Right renal pelvis (tissue), 4 donors: ENCODE results near the gene WDR7. TPM values are rescaled to one million over a fixed set of nuclear protein-coding genes. Genes with fewer than 3 reads are reported as not detected.

Experiments used
- DNase-seq, 4 donors: peaks; one replicate each; pipeline ENCODE4 v3.0.0-alpha.2; 2013; ENCODE audit warnings: low read depth in 4 of 4, low spot score in 3 of 4, missing footprints in 1 of 4
- polyA plus RNA-seq, 4 donors: library from polyadenylated mRNA; unstranded; fragments of 120-200 nt; gene quantifications; one replicate each; pipeline ENCODE4 v1.2.1, GENCODE V29; 2013; ENCODE audit not compliant: insufficient read length in 4 of 4

Gene WDR7
- polyA plus RNA-seq, 4 donors: 11.7 to 16.1 (median 12.4) TPM

DNA sequence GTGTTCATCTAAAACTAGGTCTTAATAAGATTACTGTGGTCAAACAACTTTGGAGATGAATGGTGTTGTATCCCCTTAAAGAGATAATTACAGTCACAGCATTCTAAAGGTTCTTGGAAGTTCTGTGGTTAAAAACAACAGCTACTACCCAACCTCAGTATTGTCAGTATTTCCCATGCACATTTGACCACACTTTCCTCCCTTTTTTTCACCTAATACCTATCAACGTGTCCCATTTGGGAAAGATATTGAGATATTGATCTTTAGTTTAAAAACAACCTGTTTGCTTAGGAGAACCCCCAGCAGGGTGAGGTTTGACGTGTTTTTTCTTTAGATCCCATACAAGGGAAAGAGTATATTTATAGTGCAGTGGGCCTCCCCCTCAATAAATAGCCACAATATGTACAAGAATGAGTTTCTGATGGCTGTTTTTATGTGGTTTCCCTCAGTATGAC lies 65.6 kb downstream of the WDR7 start:
- DNase-seq: no peak

DNA sequence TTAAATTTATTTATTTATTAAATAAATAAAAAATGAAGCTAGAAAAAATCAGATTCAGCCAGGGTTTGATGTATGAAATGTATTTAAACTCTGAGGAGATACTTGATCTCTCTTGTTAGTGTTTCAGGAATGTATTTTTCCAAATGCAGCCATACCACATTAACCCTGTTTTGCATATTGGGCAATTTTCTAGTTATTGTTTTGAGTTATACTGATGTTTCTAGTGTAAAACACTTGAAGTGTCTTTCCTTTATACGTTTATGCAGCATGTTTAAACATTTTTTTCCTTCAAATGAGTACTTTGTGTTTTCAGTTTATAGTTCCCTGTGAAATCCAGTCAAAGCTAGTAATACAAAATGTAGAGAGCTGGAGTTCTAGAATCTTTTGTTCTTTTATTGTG lies 69.9 kb downstream of the WDR7 start:
- DNase-seq: no peak

DNA sequence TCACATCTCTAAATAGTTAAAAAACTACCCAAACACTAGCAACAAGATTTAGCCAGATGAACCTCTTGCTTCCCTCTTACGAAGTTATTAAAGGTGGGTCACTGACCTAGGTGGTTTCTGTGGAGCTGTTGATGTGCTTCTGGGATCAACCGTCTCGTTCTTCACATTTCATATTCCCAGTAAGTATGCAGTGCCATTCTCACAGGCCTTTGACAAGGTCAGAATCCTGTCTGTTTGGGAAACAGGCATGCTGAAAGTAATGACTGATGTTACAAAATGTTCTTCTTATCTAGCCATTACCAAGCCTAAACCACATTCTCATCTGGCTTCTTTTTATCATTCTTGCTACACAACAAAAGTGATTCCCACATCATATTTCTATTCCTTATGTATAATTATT lies 70.3 kb downstream of the WDR7 start:
- no peak for DNase-seq

DNA sequence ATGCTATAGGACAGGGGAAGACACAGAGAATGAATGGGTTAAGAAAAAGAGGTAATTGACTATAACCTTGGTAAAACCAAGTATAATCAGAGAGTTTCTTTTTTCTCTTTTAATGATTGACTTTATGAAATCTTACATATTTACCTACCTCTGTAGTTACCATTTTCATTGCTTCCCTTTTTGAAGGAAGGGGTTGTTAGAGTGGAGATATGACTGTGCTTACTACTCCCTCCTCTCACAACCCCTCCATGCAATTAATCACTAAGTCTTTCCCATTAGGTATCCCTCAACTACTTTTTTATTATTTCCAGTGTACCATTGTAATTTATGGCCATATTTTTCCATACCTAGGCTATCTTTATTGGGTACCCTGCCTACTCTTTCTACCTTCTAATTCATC lies 71.4 kb downstream of the WDR7 start:
- DNase-seq: no peak

DNA sequence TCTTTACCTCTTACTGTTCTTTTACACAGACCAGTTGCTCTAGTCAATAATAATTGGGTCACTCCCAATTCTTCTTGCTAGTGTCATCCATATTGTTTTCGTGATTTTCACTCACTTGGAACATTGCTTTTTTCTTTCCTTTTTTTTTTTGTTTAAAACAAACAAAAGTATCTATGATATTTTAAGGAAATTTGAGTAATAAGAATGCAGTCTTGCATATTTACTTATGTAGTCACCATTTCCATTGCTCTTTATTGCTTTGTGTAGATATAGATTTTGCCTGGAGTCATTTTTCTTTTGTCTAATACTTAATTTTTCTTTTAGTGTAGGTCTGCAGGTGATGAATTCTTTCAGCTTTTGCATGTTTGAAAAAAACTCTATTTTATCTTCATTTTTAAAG lies 71.9 kb downstream of the WDR7 start:
- no peak for DNase-seq

DNA sequence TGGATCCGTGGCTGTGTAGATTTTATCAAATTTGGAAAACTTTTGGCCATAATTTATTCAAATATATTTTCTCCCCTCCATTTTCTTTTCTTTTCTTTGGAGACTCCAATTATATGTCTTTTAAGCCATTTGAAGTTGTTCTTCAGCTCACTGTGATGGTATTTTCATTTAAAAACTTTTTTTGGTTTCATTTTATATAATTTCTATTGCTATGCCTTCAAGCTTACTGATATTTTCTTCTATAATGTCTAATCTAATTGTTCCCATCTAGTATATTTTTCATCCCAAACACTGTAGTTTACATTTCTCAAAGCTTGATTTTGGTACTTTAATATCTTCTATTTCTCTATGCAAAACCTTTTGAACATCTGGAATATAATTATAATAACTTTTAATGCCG lies 72.5 kb downstream of the WDR7 start:
- no peak for DNase-seq

DNA sequence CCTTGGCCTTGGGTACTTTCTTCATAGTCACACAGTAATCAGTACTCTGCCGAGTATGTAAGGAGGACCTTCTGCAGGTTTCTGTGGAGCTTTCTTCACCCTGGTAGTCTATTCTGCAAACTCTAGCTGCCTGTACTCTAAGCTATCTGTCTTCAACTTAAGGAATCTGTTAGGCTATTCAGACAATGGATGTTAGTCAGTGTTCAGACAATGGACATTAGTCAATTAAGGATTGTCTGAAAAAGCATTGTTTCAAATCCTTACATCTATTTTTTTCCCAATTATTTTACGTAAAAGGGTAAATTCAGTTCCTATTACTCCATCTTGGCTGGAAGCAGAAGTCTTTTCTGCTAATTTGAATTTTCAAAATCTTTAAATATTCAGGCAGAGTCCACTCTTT lies 75.7 kb downstream of the WDR7 start:
- no peak for DNase-seq

DNA sequence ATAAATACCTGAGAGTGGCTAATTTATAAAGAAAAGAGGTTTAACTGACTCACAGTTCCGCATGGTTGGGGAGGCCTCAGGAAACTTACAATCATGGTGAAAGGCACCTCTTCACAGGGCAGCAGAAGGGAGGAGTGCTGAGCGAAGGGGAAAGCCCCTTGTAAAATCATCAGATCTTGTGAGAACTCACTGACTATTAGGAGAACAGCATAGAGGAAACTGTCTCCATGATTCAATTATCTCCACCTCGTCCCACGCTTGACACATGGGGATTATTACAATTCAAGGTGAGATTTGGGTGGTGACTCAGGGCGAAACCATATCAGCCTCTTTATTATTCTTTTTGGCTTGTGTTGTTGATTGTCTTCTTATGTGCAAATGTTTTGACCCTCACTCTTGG lies 76.2 kb downstream of the WDR7 start:
- no peak for DNase-seq

DNA sequence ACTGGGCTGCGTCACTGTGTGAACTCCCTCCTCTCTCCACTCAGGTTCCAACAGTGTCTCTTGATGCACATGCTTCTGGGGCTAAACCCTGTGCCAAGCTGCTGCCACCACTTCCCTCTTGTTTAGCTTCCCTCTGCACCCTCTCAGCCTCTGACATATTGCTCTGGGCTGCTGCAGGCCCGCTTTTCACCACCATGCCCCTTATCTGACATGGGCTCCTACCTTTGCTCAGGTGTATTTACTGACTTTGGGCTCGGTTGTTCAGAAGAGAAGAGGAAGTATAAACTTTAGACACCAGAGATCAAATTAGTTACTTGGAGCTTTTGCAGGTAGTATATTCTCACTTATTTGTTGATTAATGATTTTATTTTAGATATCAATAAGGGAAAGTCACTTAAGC lies 77.6 kb downstream of the WDR7 start:
- DNase-seq: no peak

DNA sequence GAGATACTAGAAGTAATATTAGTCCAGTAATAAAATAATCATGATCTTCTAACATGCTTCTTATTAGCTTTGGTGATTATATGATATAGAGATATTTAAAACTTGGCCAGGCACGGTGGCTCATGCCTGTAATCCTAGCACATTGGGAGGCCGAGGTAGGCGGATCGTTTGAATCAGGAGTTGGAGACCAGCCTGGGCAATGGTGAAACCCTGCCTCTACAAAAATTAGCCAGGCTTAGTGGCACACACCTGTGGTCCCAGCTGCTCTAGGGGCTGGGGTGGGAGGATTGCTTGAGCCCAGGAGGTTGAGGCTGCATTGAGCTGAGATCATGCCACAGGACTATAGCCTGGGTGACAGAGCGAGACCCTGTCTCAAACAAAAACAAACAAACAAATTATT lies 87.0 kb downstream of the WDR7 start:
- DNase-seq: no peak

DNA sequence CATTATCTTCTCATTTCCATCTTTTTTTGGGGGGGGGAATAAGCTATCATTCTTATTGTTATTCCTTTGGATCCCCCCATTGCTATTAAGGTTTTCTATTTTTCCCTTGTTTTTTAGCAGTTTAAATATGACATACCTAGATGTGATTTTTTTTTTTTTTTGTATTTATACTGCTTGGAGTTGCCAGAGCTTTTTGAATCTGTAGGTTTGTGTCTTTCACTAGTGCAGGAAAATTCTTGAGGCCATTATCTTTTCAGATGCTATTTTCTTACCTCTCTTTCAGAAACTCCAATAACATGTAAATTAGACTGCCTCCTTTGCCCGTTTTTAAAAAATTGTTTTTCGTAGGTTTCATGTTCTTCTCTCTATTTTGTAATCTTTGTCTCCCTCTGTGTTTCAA lies 88.6 kb downstream of the WDR7 start:
- DNase-seq: no peak

DNA sequence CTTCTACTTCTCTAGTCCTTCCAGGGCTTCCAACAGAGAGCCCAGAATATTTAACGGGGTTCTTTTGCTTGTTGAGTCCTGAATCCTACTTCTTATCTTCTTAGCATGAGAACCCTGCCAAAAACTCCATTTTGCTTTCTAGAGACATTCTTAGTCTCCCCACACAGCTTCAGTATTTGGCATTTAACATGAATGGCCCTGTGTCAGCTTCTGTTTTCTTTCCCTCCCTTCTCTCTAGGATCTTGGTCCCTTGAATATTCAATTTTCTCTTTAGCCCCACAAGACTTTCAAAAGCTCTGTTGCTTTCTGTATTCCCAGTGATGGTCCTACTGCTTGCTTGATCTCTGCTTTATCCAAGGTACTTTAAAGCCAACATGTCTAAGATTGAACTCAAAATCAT lies 89.5 kb downstream of the WDR7 start:
- DNase-seq: no peak

DNA sequence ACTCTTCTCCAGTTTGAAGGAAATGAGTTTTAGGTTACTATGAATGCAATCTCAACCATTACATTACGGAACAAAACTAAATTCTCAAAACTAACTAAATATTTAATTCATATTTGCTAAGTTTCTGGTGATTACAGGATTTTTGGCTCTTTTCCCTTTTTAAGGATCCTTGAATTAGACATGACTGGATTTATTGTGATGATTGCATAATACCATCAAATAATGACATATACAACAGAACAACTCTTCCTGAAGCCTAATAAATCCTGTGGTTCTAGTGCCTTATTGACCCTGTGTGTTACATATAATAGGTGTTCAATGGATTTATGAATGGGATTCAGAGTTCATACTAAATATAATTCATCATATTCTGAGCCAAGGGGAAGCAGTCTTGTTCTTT lies 90.5 kb downstream of the WDR7 start:
- DNase-seq: no peak

DNA sequence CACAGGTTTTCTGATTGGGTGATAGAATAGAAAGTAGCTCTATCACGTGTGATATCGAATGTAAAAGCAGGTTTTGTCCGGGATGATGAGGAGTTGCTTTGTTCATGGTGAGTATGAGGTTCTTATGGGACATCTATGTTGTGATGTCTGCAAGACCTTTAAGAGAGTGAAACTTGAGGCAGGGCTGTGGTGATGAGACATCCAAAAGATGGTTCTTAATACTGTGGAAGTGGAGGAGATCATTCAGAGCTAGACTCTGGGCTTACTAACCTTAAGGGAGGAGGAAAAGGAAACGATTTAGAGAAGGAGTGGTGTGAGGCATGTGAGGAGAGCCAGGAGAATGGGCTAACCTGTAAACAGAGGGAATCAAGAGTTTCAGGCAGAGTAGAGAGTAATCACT lies 92.0 kb downstream of the WDR7 start:
- DNase-seq: no peak

DNA sequence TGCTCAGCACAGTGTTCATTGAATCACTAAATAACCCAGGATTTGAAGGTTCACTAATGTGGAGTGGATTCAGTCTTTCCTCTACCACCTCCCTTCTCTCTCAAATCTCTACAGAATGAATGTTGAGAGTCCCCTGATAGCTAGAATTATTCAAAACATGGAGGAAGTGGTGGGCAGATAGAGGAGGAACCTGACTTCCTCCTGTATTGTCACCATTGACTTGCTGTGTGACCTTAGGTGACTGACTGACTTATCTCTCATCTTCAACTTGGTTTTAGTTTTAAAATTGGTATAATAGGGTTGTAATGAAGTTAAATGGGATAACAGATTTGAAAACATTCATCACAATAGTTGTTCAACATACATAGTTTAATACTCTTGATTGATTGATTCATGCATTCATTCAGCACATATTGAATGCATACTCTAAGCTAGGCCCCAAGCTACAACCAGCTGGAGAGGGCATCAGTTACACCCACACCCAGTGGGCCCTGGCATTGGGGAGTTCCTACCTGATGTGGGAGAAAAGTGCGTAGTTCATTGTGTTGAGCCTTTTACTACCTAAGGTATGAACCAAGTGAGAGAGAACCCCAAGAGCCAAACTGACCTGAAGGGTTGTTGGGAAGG lies 96.0 kb downstream of the WDR7 start:
- no peak for DNase-seq

DNA sequence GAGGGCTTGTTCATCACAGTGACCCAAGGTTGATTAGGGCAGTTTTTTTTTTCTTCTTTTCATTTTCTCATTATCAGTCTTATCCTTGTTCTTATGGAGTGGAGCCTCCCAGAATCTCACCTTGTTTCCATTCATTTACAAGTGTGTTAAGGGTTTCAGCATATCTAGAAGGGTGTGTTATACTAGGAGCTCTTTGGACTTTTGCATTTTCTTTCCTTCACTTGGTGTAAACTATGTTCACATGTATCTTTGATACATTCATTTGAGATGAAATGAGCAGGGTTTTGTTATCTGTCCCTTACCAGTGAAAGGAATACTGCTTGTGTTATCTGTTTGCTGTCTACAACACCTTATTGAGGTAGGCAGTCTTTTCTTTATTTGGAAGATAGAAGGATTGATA lies 96.7 kb downstream of the WDR7 start:
- DNase-seq: no peak

DNA sequence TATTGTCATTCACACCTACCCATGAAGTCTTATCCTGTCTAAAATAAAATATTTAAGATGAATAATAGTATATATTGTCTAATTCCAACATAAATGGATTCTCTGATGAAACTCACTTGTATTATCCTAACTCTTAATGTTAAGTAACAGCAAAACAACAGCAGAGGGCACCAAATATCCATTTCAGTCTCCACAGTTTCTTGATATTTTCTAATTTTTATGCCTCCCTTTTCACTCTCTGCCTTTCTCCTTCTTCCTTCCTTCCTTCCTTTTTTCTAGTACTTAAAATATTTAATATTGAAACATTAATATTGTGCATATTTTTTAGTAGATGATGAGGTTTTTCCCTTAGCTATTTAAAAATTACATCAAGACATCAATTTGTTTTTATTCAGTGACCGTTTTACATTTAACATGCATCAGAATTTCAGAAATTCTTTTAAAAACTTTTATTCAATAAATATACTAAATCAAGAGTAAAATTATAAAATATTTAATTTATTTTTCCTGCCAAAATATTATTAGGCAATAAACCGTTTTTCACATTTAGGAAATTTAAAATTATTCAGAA lies 97.6 kb downstream of the WDR7 start:
- DNase-seq: peak; percentile 14 to 20 (median 19)

DNA sequence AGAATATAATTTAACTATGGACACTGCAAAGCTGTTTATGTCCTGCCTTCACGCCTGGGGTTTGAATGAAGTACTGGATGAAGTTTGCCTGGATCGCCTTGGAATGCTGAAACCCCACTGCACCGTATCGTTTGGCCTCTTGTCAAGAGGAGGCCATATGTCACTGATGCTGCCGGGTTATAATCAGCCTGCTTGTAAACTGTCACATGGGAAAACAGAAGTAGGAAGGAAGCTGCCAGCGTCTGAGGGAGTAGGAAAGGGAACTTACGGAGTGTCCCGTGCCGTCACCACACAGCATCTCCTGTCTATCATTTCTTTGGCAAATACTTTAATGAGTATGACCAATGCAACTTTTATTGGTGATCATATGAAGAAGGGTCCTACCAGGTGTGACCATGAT lies 105.8 kb downstream of the WDR7 start:
- DNase-seq: no peak

DNA sequence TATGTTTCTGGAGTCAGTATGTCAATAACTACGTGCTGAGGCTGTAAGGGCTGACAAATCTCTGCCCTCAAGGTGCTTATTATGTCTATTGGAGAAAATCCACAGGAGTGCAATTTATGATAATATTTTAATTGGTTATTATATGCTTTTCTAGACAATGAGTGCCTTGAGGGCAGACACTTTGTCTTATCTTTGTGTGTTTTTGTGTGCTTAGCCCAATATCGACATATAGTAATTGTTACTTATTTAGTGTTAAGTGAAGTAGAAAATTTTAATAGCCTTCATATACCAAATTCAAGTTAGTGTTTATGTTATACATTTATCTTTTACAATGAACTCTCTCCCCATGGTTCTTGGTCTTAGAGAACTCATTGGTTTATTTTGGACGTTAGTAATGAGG lies 118.9 kb downstream of the WDR7 start:
- no peak for DNase-seq

DNA sequence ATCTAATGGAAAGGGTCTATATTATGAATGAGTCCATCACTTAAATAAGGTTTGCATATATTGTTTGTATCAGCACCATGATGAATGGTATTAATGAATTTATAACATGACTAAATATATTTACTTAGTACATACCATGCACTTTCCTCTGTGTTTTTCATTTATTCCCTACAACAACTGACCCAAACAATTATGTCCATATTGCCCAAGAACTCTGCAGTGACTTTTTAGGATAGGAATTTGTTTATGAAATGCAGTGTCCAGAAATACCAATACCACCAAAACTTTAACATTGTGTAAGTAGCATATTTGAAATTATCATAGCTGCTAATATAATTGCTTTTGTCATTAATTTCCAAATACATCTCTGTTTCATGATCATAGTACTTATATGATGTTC lies 119.7 kb downstream of the WDR7 start:
- DNase-seq: no peak

DNA sequence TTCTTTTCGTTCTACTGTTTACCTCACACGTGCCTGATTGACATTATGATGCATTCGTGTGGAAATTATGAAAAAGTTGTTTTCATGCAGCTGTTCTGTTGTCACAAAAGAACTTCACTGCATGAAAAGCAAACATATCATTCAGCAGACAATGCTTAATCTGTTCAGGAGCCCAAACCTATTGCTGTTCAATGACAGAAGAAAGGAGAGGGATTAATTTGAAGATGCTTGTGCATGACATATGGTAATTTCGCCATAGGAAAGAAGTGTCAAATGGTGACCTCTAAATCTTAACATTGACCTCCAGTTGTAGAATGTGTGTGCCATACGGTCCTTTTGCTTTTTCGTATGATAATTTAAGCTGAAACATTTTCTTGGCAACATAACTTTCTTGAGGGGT lies 124.5 kb downstream of the WDR7 start:
- no peak for DNase-seq

DNA sequence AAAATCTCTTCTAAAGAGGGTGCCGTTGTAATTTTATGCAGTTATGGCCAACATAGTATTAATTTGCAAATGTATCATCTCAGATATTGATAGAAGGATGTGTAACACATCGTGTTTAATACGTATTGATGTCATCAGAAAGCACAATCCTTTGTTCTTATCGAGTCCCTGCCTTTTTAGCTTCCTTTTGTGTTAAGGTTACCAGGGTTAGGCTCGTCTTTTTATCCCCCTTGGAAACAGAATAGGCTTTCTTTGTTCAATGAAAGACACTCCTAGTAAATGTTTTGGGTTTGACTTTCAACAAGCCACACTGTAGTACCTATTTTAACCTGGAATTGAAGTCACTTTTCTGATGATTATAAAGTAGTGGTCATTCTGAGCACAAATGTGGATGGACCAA lies 136.2 kb downstream of the WDR7 start:
- DNase-seq: no peak
